ENCODE data around the gene DPP10. TPM values are rescaled to one million over a fixed set of nuclear protein-coding genes. Genes with fewer than 3 reads are reported as not detected.

DPP10 gene
- total and polyA plus RNA-seq, 10 of the 15 experiments (the other 5 are each of a cell fraction or from before 2014, with no cell fraction given), result not detected

DNA sequence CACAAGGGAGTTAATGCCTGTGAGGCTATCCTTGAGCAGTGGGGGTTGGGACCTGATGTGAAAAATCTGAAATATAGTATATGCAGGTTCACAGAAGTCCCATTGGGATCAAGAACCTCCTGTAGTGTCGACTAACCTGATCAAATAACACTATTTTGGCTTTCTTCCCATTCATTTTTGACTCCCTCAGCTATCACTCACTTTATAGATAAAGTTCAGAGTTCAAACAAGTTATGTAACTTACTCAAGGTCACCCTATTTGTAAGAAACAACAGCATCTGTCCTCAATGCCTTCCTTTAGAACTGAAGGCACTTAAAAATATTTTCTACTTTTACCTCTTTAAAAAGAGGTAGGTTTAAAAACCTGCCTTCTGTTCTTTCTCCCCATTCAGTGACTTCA, 341.6 kb downstream of the DPP10 start:
- no peak for FAIRE-seq
- H3K36me3 ChIP-seq (ENCODE audit: control insufficient read depth in 2 of 2, insufficient read depth in 2 of 2, low read length in 1 of 2), result no peaks in the 10 kb centered on the region
- no peaks in the 10 kb centered on the region for H3K4me1 ChIP-seq (ENCODE audit: control insufficient read depth, insufficient read depth, low read length)
- 0% methylated on average over 1 of the region's 1 CpG for WGBS (ENCODE audit: insufficient coverage, insufficient replicate concordance, low lambda C conversion rate, missing lambda C conversion rate)
- POLR2A ChIA-PET, result no interaction called here
- CTCF ChIA-PET, result interaction anchor here (1.7 kb wide), 1 partner anchor 10 kb away, joined by 4 read pairs; no protein-coding TSS in a partner anchor
- TF ChIP-seq SRF (IDR thresholded peaks at IDR 0.05; ENCODE audit: low read depth in 2 of 2, low read length in 2 of 2), result no peak
- TF ChIP-seq NR2F1 (conservative IDR thresholded peaks at IDR 0.05), result no peak
- no peak for TF ChIP-seq EGR1 (IDR thresholded peaks at IDR 0.05; ENCODE audit: borderline replicate concordance in 1 of 2, low read depth in 2 of 2, low read length in 2 of 2)
- TF ChIP-seq EZH2 (IDR thresholded peaks at IDR 0.05; ENCODE audit: borderline replicate concordance, control insufficient read depth, low read depth, low read length), result no peak
- no peak for TF ChIP-seq CREB1 (IDR thresholded peaks at IDR 0.05; ENCODE audit: low read depth)
- TF ChIP-seq BMI1 (IDR thresholded peaks at IDR 0.05; ENCODE audit: borderline replicate concordance), result no peak
- no peak overlapping the region for H3K4me3 ChIP-seq
- intact Hi-C loops (cut with micrococcal nuclease; ENCODE audit: unreplicated experiment) (no loop called here), in situ Hi-C loops (cut with MboI) (no loop called here)
- RAD21 ChIA-PET (ENCODE audit: unreplicated experiment), result no interaction called here
- H3K9ac ChIP-seq (ENCODE audit: control insufficient read depth, insufficient read depth, low read length), result no peak overlapping the region
- H2AFZ ChIP-seq (ENCODE audit: control insufficient read depth, low read depth, low read length), result no peak overlapping the region
- H3K27me3 ChIP-seq (replicated peaks in 1 of 2; ENCODE audit: control insufficient read depth in 2 of 2, insufficient read depth in 2 of 2, low read length in 1 of 2), result no peaks in the 10 kb centered on the region
- no peak for DNase-seq (ENCODE audit: low read depth, low spot score)
- BruUV-seq (replicated peaks), result no TSS peak
- no peaks in the 10 kb centered on the region for H3K79me2 ChIP-seq (ENCODE audit: control insufficient read depth, insufficient read depth, low read length)
- H3K27ac ChIP-seq (ENCODE audit: control insufficient read depth, insufficient read depth), result no peak overlapping the region
- no peaks in the 10 kb centered on the region for H4K20me1 ChIP-seq (ENCODE audit: control insufficient read depth, insufficient read depth)
- ATAC-seq, result no peak
- no peaks in the 10 kb centered on the region for H3K9me3 ChIP-seq (replicated peaks; ENCODE audit: control insufficient read depth, insufficient read depth, low read length)
- SMC1A ChIA-PET (ENCODE audit: uncharacterized antibody, unreplicated experiment), result no interaction called here
- no peak overlapping the region for H3K4me2 ChIP-seq (ENCODE audit: control insufficient read depth, insufficient read depth)

DNA sequence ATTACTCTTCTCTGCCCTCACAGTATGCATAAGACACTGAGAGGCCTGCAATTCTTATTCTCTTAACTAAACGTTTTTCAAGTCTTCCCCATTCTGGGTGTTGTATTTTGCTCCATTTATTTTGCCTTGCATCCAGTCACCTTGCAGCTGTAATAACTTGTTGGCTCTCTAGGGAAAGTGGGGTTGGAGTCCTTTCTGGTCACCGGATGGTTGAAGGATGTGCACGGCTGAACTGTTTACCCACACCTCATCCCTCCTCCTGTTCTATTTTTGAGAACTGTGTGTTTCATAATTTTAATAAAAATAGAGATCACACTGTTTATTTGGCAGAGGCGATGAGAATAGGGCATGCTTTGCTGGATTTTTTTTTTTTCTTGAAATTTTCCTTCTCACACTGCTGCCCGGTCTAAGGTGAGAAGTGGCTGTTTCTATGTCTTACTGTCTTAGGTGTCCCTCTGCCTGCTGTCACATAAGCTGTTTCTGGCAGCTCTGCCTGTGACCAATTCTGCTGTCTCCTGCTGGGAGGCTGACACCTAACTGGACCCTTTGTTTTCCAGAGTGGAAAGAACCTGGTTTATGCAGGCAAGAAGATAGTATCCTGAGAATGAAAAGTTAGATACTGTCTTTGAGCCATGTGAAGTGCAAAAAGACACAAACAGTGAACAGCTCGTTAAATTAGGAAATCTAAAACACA, 342.6 kb downstream of the DPP10 start:
- intact Hi-C loops (cut with micrococcal nuclease; ENCODE audit: unreplicated experiment), result no loop called here

More for the DNA sequence above, 342.6 kb downstream of the DPP10 start:
- SMC1A ChIA-PET (ENCODE audit: uncharacterized antibody, unreplicated experiment), result no interaction called here
- Histone ChIP-seq H3K27ac (ENCODE audit: control insufficient read depth, insufficient read depth) (no peak overlapping the region), H3K9me3 (replicated peaks; ENCODE audit: control insufficient read depth, insufficient read depth, low read length) (no peaks in the 10 kb centered on the region), H4K20me1 (ENCODE audit: control insufficient read depth, insufficient read depth) (no peaks in the 10 kb centered on the region), H3K27me3 (replicated peaks in 1 of 2; ENCODE audit: control insufficient read depth in 2 of 2, insufficient read depth in 2 of 2, low read length in 1 of 2) (no peaks in the 10 kb centered on the region), H3K79me2 (ENCODE audit: control insufficient read depth, insufficient read depth, low read length) (no peaks in the 10 kb centered on the region), H3K4me2 (ENCODE audit: control insufficient read depth, insufficient read depth) (no peak overlapping the region), H3K9ac (ENCODE audit: control insufficient read depth, insufficient read depth, low read length) (no peak overlapping the region), H3K36me3 (ENCODE audit: control insufficient read depth in 2 of 2, insufficient read depth in 2 of 2, low read length in 1 of 2) (no peaks in the 10 kb centered on the region), H2AFZ (ENCODE audit: control insufficient read depth, low read depth, low read length) (no peak overlapping the region), H3K4me3 (no peak overlapping the region), H3K4me1 (ENCODE audit: control insufficient read depth, insufficient read depth, low read length) (no peaks in the 10 kb centered on the region)
- ATAC-seq (no peak), FAIRE-seq (no peak), DNase-seq (ENCODE audit: low read depth, low spot score) (no peak)
- POLR2A ChIA-PET, result no interaction called here
- RAD21 ChIA-PET (ENCODE audit: unreplicated experiment), result no interaction called here
- in situ Hi-C loops (cut with MboI), result no loop called here
- TF ChIP-seq POLR2A (IDR thresholded peaks at IDR 0.05; ENCODE audit: low read depth, low read length) (no peak), SMAD1 (IDR thresholded peaks at IDR 0.05; ENCODE audit: low read depth, partially characterized antibody) (no peak), NFXL1 (IDR thresholded peaks at IDR 0.05; ENCODE audit: borderline replicate concordance) (no peak), JUND (IDR thresholded peaks at IDR 0.05; ENCODE audit: low read depth, low read length) (no peak), SPI1 (IDR thresholded peaks at IDR 0.05; ENCODE audit: borderline replicate concordance, insufficient read depth, low read depth, low read length) (no peak)
- TF ChIP-seq, protein P1, sequence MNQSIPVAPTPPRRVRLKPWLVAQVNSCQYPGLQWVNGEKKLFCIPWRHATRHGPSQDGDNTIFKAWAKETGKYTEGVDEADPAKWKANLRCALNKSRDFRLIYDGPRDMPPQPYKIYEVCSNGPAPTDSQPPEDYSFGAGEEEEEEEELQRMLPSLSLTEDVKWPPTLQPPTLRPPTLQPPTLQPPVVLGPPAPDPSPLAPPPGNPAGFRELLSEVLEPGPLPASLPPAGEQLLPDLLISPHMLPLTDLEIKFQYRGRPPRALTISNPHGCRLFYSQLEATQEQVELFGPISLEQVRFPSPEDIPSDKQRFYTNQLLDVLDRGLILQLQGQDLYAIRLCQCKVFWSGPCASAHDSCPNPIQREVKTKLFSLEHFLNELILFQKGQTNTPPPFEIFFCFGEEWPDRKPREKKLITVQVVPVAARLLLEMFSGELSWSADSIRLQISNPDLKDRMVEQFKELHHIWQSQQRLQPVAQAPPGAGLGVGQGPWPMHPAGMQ (IDR thresholded peaks at IDR 0.05; ENCODE audit: borderline replicate concordance), result no peak
- 9% methylated on average over 6 of the region's 6 CpGs for WGBS (ENCODE audit: insufficient coverage, insufficient replicate concordance, low lambda C conversion rate, missing lambda C conversion rate)
- BruUV-seq (replicated peaks), result no TSS peak
- CTCF ChIA-PET, result interaction anchor here (1.7 kb wide), 1 partner anchor 11 kb away, joined by 4 read pairs; no protein-coding TSS in a partner anchor

All from GM12878 (cell line).